Islet precursor cell (in vitro differentiated cells): ENCODE measurements around the gene MCAT.
"Not testable (repeated sequence)": the region's sequence is repeated elsewhere in the genome, so short reads cannot be mapped to it uniquely, and the experiment has no call there.

Experiments used
- DNase-seq: peaks from one replicate; pipeline ENCODE4 v3.0.0-alpha.2; 2018

MCAT gene

GRCh38 chr22:43152357-43153071 lies 9.3 kb upstream of the MCAT start:
- DNase-seq, result no peak

GRCh38 chr22:43152003-43152356 lies 8.8 kb upstream of the MCAT start:
- no peak for DNase-seq

GRCh38 chr22:43151251-43152002 lies 8.2 kb upstream of the MCAT start, which contains the start of gene TSPO:
TSS of gene TSPO (plus strand) at chr22:43151559. CDS start at chr22:43159239, 7,680 bp downstream.
- DNase-seq, result peak; percentile 75

- no peak for DNase-seq
Observed at GRCh38 chr22:43150731-43151206, 7.6 kb upstream of the MCAT start.

- DNase-seq, result no peak
Observed at GRCh38 chr22:43148581-43148980, 5.4 kb upstream of the MCAT start.

- no peak for DNase-seq
Observed at GRCh38 chr22:43147821-43148220, 4.6 kb upstream of the MCAT start.

GRCh38 chr22:43146332-43146731 lies 3.1 kb upstream of the MCAT start:
- DNase-seq, result not testable (repeated sequence)

- DNase-seq, result not testable (repeated sequence)
Observed at GRCh38 chr22:43145371-43145770, 2.2 kb upstream of the MCAT start.

- DNase-seq, result no peak
Observed at GRCh38 chr22:43144949-43145348, 1.8 kb upstream of the MCAT start.

- DNase-seq, result no peak
Observed at GRCh38 chr22:43136801-43137200, 6.4 kb downstream of the MCAT start.

GRCh38 chr22:43136255-43136654 lies 6.9 kb downstream of the MCAT start:
- peak; percentile 81 for DNase-seq

GRCh38 chr22:43135565-43135964 lies 7.6 kb downstream of the MCAT start:
- no peak for DNase-seq

- no peak for DNase-seq
Observed at GRCh38 chr22:43134553-43134952, 8.6 kb downstream of the MCAT start.

- DNase-seq, result no peak
Observed at GRCh38 chr22:43133401-43133800, 9.8 kb downstream of the MCAT start.

- no peak for DNase-seq
Observed at GRCh38 chr22:43131773-43132501, 11.3 kb downstream of the MCAT start.

GRCh38 chr22:43129426-43130425 lies 13.5 kb downstream of the MCAT start:
- no peak for DNase-seq

- DNase-seq, result no peak
Observed at GRCh38 chr22:43128928-43129424, 14.2 kb downstream of the MCAT start.

- no peak for DNase-seq
Observed at GRCh38 chr22:43128116-43128515, 15.1 kb downstream of the MCAT start.

- no peak for DNase-seq
Observed at GRCh38 chr22:43127166-43127908, 15.9 kb downstream of the MCAT start.

- peak; percentile 96 for DNase-seq
Observed at GRCh38 chr22:43126501-43127165, 16.6 kb downstream of the MCAT start.
